Right kidney (tissue), 1 donor: ENCODE data around the gene TRAF5.
A peak's percentile ranks its signal among the peaks of the same experiment; 100 is the strongest.

Source experiments
- DNase-seq: peaks from one replicate; pipeline ENCODE4 v3.0.0-alpha.2; 2016

Gene TRAF5

DNA sequence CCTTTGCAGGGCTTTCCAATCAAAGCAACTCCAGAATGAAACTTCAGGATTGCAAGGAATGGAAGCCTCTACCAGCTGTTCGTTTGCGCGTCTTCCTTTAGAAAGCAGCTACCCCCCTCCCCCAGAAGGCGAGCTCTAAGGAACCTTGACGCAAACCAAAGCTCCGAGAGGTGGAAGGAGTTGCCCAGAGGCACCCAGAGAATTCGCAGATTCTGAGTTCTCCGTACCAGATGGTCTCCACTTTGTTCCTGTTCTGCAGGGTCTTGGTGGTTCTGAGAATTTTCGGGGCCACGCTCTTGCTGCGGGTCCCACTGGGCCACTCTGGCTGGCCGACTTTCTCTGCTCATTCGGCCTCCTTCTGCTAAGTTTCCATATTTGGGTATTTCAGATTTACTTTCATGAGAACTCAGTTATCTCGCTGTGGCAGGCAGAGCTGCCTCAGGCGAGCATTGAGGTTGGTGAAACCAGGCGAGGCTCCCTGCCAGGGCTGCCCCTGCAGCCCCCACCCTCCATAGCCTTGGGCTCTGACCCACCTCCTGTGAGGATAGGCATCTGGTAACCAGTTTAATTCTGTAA is 801 bp downstream of the TRAF5 start:
- peak; percentile 70 for DNase-seq

DNA sequence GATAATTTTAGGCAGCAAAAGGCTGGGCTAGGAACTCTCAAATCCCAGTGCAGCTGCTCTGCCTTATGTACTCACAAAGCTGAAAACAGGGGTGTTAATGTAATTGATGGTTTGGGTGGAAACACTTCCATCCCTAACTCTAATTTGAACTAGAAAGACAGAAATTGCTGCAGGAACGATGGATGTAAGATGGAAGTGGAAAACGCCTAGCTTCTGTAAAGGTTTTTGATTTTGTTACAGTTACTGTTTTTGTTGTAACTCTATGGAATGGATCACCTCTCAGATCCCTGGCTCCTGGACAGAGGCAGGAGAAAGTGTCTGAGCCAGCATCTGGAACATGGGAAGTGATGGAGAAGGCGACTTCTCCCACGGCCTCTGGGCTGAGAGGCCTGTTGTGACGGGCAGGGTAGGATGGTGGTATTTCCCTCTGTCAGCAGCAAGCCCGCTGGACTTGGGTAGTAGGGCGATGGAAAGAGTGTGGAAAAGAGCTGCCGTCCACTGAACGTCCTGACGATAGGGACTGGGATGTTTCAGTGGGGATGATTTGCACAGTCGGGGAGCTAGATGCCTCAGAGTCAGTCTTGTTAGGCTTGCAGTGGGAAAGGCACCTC is 1.6 kb downstream of the TRAF5 start:
- no peak for DNase-seq

DNA sequence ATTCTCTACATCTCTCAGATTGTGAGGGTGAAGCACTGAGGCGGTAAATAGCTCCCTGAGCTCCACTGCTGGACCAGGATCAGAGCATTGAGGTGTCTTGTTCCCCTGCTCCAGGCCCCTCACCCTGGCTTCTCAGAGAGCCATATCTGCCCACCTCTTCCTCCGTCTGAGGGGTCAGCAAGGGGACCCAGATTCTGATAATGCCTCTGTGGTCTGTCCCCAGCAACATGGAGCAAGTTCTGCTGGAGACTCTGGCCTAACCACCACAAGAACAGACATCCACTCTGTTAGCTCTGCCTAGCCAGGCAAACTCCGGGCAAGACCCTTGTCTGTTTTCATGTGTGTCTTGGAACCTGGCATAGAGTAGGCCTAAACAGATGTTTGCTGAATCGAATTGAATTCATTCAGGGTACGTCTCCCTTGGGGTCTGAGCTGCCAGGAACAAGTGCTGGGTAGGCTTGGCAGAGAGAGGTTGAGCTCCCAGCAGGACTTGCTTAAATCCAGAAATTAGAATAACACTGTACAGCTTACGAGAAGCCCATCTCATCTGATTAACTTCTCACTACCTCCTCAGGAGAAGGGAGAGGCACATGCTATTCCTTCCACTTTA is 2.3 kb downstream of the TRAF5 start:
- DNase-seq = no peak

DNA sequence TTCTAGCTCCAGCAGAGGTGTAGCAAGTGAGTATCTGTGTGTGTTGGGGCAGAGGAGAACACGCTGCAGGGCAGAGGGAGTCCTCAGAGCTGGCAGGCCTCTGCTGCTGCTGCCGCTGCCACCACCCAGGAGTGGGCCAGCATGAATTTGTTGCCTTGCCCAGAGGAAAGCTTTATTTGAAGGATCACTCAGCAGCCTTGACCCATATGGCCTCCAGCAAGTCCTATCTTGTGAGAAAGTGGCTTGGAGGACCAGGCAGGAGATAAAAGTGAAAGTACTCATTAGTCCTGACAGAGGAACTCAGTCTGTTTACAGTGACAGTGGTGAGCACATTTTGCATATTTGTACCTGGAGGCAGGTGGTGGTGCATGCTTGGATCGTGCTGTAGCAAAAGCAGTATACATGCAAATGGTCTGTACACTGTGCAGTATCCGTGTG is 3.1 kb downstream of the TRAF5 start:
- no peak for DNase-seq

DNA sequence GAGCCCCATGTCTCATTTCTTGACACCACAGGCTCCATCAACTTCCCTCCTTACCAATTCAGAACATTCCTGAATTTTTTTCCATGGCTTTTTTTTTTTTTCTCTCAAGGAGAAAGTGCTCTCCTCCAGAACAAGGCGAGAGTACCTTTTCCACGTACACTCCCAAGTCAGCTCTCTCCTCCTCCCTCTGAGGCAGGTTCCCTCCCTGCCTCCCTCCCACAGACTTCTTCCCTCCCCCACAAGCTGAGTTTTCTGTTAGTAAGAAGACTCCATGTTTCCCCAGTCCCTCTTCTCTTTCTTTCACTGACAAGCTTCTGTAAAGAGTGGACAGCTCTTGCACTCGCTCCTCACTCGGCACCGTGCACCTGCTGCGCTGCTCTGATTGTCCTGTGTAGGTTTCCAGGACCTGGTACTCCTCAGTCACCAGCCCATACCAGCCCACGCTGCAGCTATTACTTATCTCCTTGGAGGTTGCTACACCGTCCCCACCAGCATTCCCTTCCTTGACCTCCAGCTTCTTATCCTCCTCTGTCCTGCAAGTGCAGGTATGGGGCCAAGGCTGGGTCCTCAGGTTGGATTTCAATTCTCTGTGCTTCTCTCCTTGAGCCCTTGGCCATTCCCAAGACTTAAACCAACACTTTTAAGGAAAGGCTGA is 3.8 kb downstream of the TRAF5 start:
- DNase-seq = no peak

DNA sequence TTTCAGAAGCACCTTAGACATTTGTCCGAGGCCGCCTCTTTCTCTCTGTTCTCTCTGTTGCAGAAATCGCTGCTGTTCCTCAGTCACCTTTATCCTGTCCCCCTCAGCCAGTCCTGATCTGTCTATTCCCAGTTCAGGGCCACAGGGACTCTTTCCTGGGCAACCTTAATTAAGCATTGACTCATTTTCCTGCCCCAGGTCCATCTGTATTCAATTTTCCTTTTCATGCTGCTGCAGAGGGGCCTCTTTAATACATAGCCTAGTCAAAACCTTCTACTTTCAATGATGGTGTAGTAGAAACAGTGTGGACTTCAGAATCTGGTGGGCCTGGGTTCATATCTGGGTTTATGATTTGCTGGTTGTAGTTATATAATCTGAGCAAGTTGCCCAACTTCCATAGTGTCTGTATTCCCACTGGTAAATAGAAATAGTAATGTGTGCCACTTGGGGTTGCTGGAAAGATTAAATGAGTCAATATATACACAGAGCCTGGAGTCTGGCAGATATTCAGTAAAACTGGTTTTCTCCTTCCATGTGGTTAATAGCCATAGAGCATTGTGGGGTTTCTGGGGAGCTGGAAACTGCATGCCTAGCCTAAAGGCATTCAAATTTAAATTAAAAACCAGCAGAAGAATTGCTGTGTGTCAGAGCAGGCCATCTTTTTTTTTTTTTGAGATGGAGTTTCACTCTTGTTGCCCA is 4.5 kb downstream of the TRAF5 start:
- DNase-seq = no peak

DNA sequence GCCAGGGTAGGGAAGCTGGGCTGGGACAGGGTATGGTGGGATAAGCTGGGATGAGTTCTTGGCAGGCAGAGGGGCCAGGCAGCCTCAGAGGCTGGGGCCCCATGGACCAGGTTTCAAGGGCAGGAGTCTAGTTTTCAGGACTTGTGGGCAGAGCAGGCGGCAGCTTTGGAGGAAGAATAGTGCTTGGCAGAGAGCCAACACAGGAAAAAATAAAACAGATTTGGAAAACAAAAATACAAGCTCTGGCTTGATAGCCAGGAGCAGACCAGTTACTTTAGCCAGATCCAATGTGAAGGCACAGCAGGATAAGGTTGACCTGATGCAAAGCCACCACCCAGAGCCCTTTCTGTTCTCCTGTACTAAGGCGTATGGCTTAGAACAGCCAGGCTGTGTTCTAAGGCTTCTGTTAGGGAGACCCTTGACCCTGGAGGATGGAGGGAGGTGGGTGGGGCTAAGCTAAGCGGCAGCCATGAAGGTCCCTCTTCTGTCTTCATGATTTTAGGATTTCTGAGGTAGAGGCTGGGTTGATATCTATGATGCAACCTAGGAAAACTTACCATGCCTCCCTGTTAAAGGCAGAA is 5.5 kb downstream of the TRAF5 start:
- no peak for DNase-seq

DNA sequence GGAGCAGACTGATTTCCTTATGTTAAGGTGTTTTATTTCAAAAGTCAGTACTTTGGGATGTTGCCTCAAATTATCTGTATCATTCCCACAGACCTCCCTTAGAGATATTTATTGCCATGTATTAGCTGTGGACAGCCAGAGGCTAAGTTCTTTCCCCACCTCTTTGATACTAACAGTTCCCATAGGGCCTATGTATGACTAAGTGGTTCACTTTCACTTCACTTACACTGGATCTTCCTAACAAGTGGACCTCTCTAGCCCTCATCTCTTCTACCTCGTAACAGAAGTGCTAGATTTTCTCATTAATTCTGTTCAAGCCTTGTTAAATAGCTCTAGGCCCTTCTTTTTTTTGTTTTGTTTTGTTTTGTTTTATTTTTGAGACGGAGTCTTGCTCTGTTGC is 6.2 kb downstream of the TRAF5 start:
- DNase-seq = no peak

DNA sequence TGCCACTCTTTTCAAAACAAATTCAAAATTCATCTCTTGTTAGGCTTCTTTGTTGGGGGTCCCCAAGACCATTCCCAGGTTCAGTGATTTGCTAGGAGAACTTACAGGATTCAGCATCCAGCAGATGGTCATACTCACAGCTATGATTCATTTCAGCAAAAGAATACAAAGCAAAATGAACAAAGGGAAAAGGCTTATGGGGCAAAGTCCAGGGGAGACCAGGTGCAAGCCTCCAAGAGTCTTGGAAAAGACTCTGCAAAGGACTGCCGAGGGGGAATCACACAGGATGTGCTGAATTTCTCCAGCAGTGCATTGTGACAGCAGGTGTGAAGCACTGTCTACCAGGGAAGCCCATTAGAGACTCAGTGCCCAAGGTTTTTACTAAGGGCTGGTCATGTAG is 7.3 kb downstream of the TRAF5 start:
- DNase-seq = no peak

DNA sequence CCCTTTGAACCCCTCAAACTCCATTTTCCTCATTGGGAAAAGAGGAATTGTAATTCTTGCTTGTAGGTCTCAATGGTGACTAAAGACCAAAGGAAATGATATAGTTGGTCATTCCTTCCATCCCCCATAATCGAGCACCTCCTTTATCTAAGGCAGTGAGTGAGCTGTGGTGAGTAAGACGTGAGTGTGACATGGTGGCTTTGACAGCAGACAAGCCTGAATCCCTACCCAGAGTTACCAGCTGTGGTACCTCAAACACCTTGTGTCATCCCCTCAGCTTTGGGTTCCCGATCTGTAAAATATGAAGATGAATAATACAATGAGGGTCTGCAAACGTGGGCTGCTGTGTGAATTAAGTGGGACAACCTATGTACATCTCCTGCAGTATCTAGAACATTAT is 8.4 kb downstream of the TRAF5 start:
- DNase-seq = no peak

DNA sequence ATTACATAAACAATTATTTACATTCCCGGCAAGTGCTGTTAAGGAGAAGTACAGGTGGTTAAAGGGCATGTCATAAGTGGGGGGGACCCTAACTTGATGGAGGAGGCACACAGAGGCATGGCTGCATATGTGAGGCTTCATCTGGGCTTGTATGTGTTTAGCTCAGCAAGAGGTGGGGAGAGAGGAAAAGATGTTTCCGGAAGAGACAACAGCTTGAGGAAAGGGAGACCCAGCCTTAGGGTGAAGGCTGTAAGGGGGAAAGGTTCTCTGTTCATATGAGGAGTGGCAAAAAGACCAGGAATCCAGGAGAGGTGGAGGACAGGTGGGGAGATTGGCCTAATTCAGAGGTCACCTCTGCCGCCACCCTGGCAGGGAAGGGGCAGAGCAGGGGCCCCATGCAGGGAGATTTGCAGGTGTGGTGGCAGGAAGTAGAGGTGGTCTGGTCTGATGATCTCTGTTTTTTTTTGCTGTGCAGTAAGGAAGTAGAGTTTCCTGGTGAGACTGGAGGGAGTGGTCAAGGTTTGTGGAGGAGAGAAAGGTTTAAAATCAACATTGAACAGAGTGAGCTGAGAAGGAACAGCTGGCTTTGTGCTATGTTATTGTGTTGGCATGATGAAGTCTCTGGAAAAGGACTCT is 9.0 kb downstream of the TRAF5 start:
- DNase-seq = no peak

DNA sequence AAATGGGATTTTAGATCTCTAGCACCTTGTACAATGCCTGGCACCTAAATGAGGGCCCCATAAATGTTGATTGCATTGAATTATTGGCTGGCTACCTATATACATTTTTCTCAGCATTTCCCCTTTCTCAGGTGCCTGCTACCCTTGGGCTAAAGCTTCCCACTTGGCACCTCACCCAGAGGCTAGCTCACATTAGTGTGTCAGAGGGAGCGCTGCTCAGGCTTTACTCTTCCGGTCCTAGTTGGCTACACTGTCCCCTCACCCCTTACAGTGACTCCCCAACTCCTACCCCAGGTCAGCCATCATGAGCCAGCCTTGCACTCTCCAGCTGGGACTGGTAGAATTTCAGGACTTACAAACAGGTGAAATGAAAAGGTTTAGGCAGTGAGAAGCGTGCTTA is 9.5 kb downstream of the TRAF5 start:
- DNase-seq = no peak

DNA sequence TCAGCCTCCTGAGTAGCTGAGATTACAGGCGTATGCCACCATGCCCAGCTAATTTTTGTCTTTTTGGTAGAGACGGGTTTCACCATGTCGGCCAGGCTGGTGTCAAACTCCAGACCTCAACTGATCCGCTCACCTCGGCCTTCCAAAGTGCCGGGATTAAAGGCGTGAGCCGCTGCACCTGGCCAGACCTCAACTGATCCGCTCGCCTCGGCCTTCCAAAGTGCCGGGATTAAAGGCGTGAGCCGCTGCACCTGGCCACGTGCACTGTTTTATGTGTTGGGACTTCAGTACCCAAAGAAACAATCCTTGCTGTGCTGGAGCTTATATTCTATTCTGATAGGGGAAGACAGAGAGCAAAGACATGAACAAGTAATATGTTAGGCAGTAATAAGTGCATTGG is 10.1 kb downstream of the TRAF5 start:
- no peak for DNase-seq

DNA sequence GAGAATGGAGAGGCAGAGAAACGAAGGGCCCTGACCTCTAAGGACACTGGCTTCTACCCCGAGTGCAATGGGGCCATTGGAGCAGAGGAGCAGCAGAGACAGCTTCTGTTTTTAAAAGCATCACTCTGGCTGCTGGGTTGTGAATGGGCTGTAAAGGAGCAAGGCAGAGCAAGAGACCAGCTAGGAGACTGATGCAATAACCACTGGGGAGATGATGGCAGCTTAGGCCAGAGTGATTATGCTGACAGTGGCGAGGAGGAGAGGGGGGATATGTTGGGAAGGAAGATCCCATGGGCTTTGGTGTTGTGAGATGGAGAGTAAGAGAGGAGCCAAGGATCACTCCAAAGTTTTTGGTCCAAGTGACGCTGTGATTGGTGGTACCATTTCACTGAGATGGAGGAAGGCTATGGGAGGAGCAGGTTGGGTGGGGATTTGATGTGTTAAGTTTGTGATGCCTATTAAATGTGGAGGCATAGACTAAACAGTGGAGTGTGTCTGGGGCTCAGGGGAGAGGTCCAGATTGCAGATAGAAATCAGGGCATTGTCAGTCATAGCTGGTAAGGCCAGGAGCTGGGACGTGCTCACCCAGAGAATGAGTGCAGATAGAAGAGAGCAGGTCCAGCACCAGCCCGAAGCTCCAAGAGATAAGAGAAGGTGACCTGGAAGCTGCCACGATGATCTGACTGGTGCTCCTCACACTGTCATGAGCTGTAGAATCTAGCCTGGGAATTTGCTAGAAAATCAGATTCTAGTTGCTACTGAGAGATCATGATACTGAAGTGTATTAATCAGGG is 11.0 kb downstream of the TRAF5 start:
- no peak for DNase-seq

DNA sequence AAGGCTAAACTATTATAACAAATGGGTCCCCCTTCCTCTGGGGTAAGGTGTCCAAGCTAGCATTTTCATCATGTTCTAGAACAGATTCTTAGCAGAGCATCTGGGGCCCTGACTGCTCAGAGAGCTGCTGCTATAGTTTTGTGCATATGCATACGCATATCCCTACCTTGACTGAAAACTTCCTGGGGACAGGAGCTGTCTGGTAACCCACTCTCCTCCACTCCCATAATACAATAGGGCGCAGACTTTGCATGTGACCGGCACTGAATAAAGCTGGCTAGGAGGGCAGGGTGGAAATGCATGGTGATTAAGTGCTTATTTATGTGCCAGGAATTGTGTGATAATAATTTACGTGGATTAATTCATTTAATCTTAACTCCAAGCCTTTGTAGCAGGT is 11.6 kb downstream of the TRAF5 start:
- no peak for DNase-seq

DNA sequence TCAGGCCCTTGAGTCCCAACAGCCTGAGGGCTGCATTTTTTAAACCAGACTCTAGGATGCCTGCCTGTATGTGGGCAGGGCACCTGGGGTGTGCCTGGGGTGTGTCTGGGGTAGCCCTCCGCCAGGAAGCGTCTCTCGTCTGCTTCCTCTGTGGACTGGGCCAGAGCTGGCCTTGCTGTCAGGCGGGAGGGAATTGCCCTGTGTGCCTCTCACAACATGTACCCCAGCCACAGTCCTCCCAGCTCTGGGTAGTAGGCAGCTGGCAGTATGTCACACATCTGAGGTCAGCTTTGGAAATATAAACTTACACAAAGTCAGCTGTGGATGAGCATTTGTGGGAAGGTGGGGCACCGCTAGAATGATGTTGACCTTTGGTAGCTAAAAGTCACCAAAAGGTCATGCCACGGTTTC is 13.0 kb downstream of the TRAF5 start:
- no peak for DNase-seq

DNA sequence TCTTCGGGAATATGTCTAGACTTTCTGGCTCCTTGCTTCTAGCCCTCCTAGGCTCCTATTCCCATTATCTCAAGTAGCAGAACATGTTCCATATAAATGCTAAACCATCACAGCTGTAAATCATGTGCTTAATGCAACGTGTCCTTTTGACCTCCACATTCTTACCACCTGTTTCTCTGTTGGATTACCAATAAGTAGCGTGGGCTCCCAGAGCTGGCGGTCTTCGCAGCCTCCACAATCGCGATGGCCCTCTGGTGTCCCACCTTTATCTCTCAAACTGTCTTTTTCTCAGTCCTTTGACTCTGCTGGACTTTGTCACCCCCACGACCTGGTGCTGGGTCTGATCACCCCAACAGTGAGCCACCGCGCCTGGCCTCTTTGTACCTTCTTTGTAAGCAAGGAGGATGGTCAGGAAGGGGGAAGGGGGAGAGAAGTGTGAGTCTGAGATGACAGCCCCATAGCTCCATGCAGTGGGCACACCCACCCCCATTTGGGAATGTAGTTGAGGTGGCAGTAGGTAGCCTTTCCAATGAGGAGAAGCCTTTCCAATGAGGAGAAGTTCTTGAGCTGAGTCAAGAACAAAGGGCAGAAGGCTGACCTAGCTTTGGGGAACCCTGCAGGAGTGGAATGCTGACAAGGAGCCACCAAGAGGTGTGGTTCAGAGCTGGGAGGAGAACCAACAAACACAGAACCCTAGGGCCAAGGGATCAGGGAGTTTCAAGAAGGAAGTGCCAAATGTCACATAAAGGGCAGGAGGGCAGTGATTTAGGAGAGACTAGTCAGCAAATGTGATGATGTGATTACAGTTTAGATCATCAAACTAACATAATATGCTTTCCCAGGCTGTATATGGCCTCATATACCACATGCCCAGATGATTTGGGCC is 14.2 kb downstream of the TRAF5 start:
- no peak for DNase-seq

DNA sequence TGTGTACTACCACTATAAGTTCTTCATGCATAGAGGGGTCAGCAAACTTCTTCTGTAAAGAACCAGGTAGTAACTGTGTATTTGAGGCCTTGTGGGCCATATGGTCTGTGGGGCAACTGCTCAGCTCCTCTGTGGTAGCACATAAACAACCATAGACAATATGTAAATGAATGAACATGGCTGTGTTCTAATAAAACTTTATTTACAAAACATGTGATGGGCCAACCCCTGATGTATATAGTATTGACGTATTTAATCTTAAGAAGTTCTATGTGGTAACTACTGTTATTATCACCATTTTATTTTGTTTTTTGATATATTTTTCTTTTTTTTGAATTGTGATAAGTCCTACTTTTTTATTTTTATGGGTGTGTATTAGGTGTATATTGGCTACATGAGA is 15.4 kb downstream of the TRAF5 start:
- no peak for DNase-seq

DNA sequence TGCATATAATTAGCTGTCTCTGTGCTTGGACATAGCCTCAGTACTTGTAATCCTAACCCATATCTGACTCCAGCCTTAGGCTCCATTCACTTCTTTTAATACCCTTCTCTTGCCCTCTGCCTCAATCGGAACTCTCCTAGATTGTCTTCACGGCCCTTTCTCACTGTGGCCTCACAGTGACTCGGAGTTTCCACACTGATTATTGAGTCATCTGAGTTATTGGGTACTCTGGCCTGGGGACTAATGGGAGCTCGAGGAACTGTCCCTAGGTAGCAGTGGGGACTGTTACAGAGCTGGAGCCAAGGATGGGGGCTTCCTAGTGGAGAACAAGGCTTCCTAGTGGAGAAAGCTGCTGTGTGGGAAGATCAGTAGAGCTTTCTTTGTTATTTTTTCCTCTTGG is 17.0 kb downstream of the TRAF5 start:
- no peak for DNase-seq

DNA sequence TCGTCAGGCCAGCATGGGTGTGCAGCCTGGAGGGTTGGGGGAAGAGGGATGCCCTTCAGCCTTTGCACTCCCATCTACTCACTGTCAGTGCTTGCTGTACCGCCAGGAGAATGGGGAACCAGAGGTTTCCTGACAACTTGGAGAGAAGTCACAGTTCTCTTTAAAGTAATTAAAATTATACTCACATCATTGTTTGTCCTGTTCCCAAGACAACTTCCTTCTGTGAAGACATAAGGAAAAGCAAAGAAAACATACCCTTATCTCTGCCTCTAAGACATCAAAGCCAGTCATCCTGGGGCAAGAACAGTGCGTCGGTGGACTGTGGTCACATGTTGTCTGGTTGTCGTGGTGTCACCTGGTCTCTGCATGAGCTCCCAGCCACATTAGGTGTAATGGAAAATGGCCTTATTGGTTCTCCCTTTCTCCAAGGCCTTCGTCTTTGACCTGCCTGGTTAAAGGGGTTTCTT is 17.6 kb downstream of the TRAF5 start:
- DNase-seq = no peak
